Endothelial cell of umbilical vein (primary cell): ENCODE measurements around the gene RNF113B. TPM values are rescaled to one million over a fixed set of nuclear protein-coding genes. Genes with fewer than 3 reads are reported as not detected.

Experiments used
- BruUV-seq: library from RNA; stranded (reverse); fragments of 400-500 nt; replicated peaks from 2 replicates; lab custom pipeline; 2021; lab: Mats Ljungman, UMichigan
- CTCF ChIA-PET: fragments of 300-600, 350-600 bp; sonication (Branson Sonifier 250); formaldehyde crosslinking; loops from one replicate; lab custom pipeline; 2021; ENCODE audit warnings: antibody characterized with exemption, inconsistent platforms; lab: Charles Lee
- POLR2A ChIA-PET: fragments of 300-600, 350-600 bp; sonication (Branson Sonifier 250); formaldehyde crosslinking; loops from one replicate; lab custom pipeline; 2021; ENCODE audit warnings: antibody characterized with exemption, inconsistent platforms; lab: Charles Lee
- DNase-seq: peaks from one replicate; pipeline ENCODE4 v3.0.0-alpha.2; 2011; ENCODE audit warnings: low read depth, low spot score
- FAIRE-seq: peaks from 2 replicates; lab custom pipeline; 2011; peaks lifted over from hg19 to GRCh38; lab: Jason Lieb, UNC
- H2AFZ ChIP-seq: 2 replicates; pipeline ENCODE4 v1.6.0; 2012; ENCODE audit warnings: low read depth, low read length, control low read depth, inconsistent platforms
- H3K27ac ChIP-seq: 2 replicates; pipeline ENCODE4 v1.5.1; 2011; ENCODE audit warnings: low read depth, mild to moderate bottlenecking, control low read depth, low read length, moderate library complexity; ENCODE audit not compliant: insufficient read depth
- H3K27me3 ChIP-seq, 2 experiments: 2 replicates each; pipeline versions ENCODE4 v1.6.0 to v1.6.1; 2011; ENCODE audit warnings: low read length in 2 of 2, mixed read lengths in 1 of 2; ENCODE audit not compliant: control insufficient read depth in 2 of 2, insufficient read depth in 2 of 2
- H3K36me3 ChIP-seq, 2 experiments: 2 replicates in 1 of 2; 3 replicates in 1 of 2; pipeline ENCODE4 v1.5.1; 2011; ENCODE audit warnings: low read length in 2 of 2, mild to moderate bottlenecking in 1 of 2, moderate library complexity in 1 of 2; ENCODE audit not compliant: control insufficient read depth in 2 of 2, insufficient read depth in 2 of 2; ENCODE audit errors: extremely low read depth in 1 of 2
- H3K4me1 ChIP-seq: 3 replicates; pipeline ENCODE4 v1.5.1; 2011; ENCODE audit warnings: mild to moderate bottlenecking, low read length; ENCODE audit not compliant: control insufficient read depth, insufficient read depth; ENCODE audit errors: extremely low read depth
- H3K4me2 ChIP-seq: 2 replicates; pipeline ENCODE4 v1.6.1; 2011; ENCODE audit warnings: low read length, control low read depth, mixed read lengths; ENCODE audit not compliant: insufficient read depth
- H3K4me3 ChIP-seq, 3 experiments: fragments of 200-600 bp in 1 of 3; sonication (generic), shearing (Covaris generic) in 1 of 3; replicated peaks in 1 of 3; 2 replicates each; pipeline ENCODE4 v1.5.1; 2011 to 2016; ENCODE audit warnings: control low read depth in 3 of 3, low read length in 3 of 3, mild to moderate bottlenecking in 2 of 3, inconsistent platforms in 1 of 3, low read depth in 1 of 3, moderate library complexity in 1 of 3; ENCODE audit not compliant: insufficient read depth in 1 of 3
- H3K79me2 ChIP-seq: 2 replicates; pipeline ENCODE4 v1.6.0; 2012; ENCODE audit warnings: low read length, inconsistent platforms; ENCODE audit not compliant: control insufficient read depth, insufficient read depth
- H3K9ac ChIP-seq: replicated peaks from 2 replicates; pipeline ENCODE3; 2011; ENCODE audit warnings: low read length, control low read depth; ENCODE audit not compliant: insufficient read depth; ENCODE audit errors: extremely low read depth
- H3K9me1 ChIP-seq: replicated peaks from 3 replicates; pipeline ENCODE4 v1.6.0; 2011; ENCODE audit warnings: mild to moderate bottlenecking, low read length; ENCODE audit not compliant: control insufficient read depth, insufficient read depth; ENCODE audit errors: extremely low read depth
- H3K9me3 ChIP-seq: replicated peaks from 2 replicates; pipeline ENCODE4 v1.5.1; 2012; ENCODE audit warnings: low read length, inconsistent platforms; ENCODE audit not compliant: control insufficient read depth, insufficient read depth
- H4K20me1 ChIP-seq: replicated peaks from 2 replicates; pipeline ENCODE3; 2011; ENCODE audit warnings: mild to moderate bottlenecking, low read length; ENCODE audit not compliant: control insufficient read depth, insufficient read depth; ENCODE audit errors: extremely low read depth
- EZH2 ChIP-seq: IDR thresholded peaks from 2 replicates; pipeline ENCODE4 v1.6.1; 2012; ENCODE audit warnings: borderline replicate concordance, low read depth, mild to moderate bottlenecking, moderate library complexity, low read length, inconsistent platforms; ENCODE audit not compliant: severe bottlenecking
- FOS ChIP-seq: IDR thresholded peaks from 2 replicates; pipeline ENCODE4 v1.6.1; 2011; ENCODE audit warnings: mild to moderate bottlenecking, low read length, moderate library complexity, borderline replicate concordance; ENCODE audit not compliant: insufficient read depth
- GATA2 ChIP-seq: IDR thresholded peaks from 2 replicates; pipeline ENCODE4 v1.7.0; 2011; ENCODE audit warnings: low read depth, mild to moderate bottlenecking, moderate library complexity, mixed read lengths, low read length; ENCODE audit not compliant: insufficient read length, insufficient read depth
- JUN ChIP-seq: IDR thresholded peaks from 2 replicates; pipeline ENCODE4 v1.6.1; 2011; ENCODE audit warnings: borderline replicate concordance, low read depth; ENCODE audit not compliant: insufficient read length, insufficient read depth
- MYC ChIP-seq: IDR thresholded peaks from one replicate; pipeline ENCODE4 v1.6.1; 2011; ENCODE audit warnings: mild to moderate bottlenecking, low read depth, low read length
- POLR2A ChIP-seq: IDR thresholded peaks from 2 replicates; pipeline ENCODE4 v1.6.1; 2012; ENCODE audit warnings: low read depth, mild to moderate bottlenecking, control low read depth, low read length
- POLR2AphosphoS5 ChIP-seq: IDR thresholded peaks from 2 replicates; pipeline ENCODE4 v1.6.1; 2012; ENCODE audit warnings: low read depth, mild to moderate bottlenecking, control low read depth, low read length, moderate library complexity; ENCODE audit not compliant: insufficient read depth
- dilution Hi-C: fragments of 300-500 bp; cut with MboI; formaldehyde crosslinking; loops from one replicate; pipeline ENCODE4 v1.15.0; 2019; ENCODE audit warnings: low sequenced_read_pairs; ENCODE audit not compliant: extremely low pct_ligation_motif_present
- intact Hi-C: fragments of 100-400 bp; cut with micrococcal nuclease; formaldehyde crosslinking; loops from one replicate; pipeline ENCODE4 v1.10.0; 2022
- polyA plus RNA-seq, 4 experiments: library from polyadenylated mRNA; depleted of rRNA in 3 of 4; stranded (reverse) in 3 of 4; unstranded in 1 of 4; fragments of >200 nt; gene quantifications; 2 replicates each; pipeline versions ENCODE4 v1.2.1 to v1.2.3, GENCODE V29; 2011 to 2012; ENCODE audit warnings: missing spikeins in 1 of 4
- total RNA-seq: library from RNA; stranded (reverse); gene quantifications from 2 replicates; pipeline ENCODE4 v1.2.3, GENCODE V29; 2021
- TF ChIP-seq, protein P1 (sequence below), 2 donors: IDR thresholded peaks; 1 replicate in 1 of 2; 2 replicates in 1 of 2; pipeline ENCODE4 v1.5.1; 2011; ENCODE audit warnings: low read length in 2 of 2, mild to moderate bottlenecking in 2 of 2, moderate library complexity in 2 of 2, control low read depth in 1 of 2, inconsistent platforms in 1 of 2, low read depth in 1 of 2; ENCODE audit not compliant: insufficient read depth in 1 of 2; ENCODE audit errors: extremely low read depth in 1 of 2
- TF ChIP-seq, protein P2 (sequence below): IDR thresholded peaks from 2 replicates; pipeline ENCODE4 v1.6.1; 2011; ENCODE audit not compliant: insufficient read depth, insufficient read length

Gene RNF113B
- total and polyA plus RNA-seq, 2 donors (not counting 3 experiments of a cell fraction or from before 2014, with no cell fraction given), result not detected

DNA sequence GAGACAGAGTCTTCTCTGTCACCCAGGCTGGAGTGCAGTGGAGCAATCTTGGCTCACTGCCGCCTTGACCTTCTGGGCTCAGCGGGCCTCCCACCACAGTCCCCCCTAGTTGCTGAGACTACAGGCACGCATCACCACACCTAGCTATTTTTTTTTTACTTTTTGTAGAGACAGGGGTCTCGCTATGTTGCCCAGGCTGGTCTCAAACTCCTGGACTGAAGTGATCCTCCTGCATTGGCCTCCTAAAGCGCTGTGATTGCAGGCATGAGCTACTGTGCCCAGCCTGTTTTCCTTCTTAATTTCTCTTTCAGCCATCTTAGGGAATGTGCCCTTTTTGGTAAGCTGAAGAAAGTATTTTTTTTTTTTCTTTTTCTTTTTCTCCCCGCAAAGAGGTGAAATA lies 42.6 kb upstream of the RNF113B start:
- no peak overlapping the region for H2AFZ ChIP-seq
- POLR2A ChIA-PET, result no interaction called here
- BruUV-seq, result no TSS peak

More for the DNA sequence above, 42.6 kb upstream of the RNF113B start:
- Histone ChIP-seq H3K27me3 (no peaks in the 10 kb centered on the region), H3K9ac (no peak overlapping the region), H3K9me3 (no peaks in the 10 kb centered on the region), H3K4me2 (no peak overlapping the region), H3K27ac (no peak overlapping the region), H4K20me1 (no peaks in the 10 kb centered on the region), H3K9me1 (no peaks in the 10 kb centered on the region), H3K36me3 (no peaks in the 10 kb centered on the region), H3K4me1 (peaks cover 19% of the 10 kb centered on the region), H3K79me2 (no peaks in the 10 kb centered on the region), H3K4me3 (no peak overlapping the region)
- TF ChIP-seq GATA2 (no peak), JUN (no peak), MYC (no peak), POLR2AphosphoS5 (no peak), FOS (no peak), EZH2 (no peak), POLR2A (no peak)
- TF ChIP-seq, protein P1, sequence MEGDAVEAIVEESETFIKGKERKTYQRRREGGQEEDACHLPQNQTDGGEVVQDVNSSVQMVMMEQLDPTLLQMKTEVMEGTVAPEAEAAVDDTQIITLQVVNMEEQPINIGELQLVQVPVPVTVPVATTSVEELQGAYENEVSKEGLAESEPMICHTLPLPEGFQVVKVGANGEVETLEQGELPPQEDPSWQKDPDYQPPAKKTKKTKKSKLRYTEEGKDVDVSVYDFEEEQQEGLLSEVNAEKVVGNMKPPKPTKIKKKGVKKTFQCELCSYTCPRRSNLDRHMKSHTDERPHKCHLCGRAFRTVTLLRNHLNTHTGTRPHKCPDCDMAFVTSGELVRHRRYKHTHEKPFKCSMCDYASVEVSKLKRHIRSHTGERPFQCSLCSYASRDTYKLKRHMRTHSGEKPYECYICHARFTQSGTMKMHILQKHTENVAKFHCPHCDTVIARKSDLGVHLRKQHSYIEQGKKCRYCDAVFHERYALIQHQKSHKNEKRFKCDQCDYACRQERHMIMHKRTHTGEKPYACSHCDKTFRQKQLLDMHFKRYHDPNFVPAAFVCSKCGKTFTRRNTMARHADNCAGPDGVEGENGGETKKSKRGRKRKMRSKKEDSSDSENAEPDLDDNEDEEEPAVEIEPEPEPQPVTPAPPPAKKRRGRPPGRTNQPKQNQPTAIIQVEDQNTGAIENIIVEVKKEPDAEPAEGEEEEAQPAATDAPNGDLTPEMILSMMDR (IDR thresholded peaks at IDR 0.05; ENCODE audit: extremely low read depth in 1 of 2, insufficient read depth in 1 of 2, low read depth in 1 of 2, low read length in 2 of 2), result no peak
- TF ChIP-seq, protein P2, sequence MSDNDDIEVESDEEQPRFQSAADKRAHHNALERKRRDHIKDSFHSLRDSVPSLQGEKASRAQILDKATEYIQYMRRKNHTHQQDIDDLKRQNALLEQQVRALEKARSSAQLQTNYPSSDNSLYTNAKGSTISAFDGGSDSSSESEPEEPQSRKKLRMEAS, result no peak
- DNase-seq (no peak), FAIRE-seq (no peak)
- CTCF ChIA-PET, result interaction anchor here (0.8 kb wide), 1 partner anchor 454 kb away, joined by 3 read pairs; no protein-coding TSS in a partner anchor
- dilution Hi-C loops (no loop called here), intact Hi-C loops (no loop called here)
